Uterus (tissue), 2 donors: ENCODE results near the gene TK1.

Source experiments
- CTCF ChIP-seq, 4 experiments: fragments of 200-600 bp in 2 of 4; fragments of 450-650 bp in 2 of 4; sonication (generic) in 2 of 4; IDR thresholded peaks; one replicate each; pipeline ENCODE4 v1.5.1; 2016 to 2019; ENCODE audit warnings: antibody characterized with exemption in 4 of 4, mild to moderate bottlenecking in 2 of 4, moderate library complexity in 1 of 4
- POLR2A ChIP-seq, 2 donors: fragments of 450-650 bp; IDR thresholded peaks; one replicate each; pipeline ENCODE4 v1.6.1; 2016; ENCODE audit warnings: antibody characterized with exemption in 2 of 2, mild to moderate bottlenecking in 1 of 2, moderate library complexity in 1 of 2

- TF ChIP-seq CTCF (IDR thresholded peaks at IDR 0.05) (no peak), POLR2A (IDR thresholded peaks at IDR 0.05) (no peak)
These were observed 61.5 kb downstream of the TK1 start for GRCh38 chr17:78125138-78125913.
